ENCODE results near the gene PTPRA.

GRCh38 chr20:2889797-2890196 is 16.5 kb downstream of the PTPRA start:
- no peak for TF ChIP-seq CTCF (IDR thresholded peaks at IDR 0.05 in 2 of 3, conservative IDR thresholded peaks at IDR 0.05 in 1 of 3; ENCODE audit: control insufficient read depth in 2 of 3, extremely low read depth in 1 of 3, insufficient read depth in 1 of 3, low read depth in 3 of 3, low read length in 3 of 3)
- TF ChIP-seq GABPA (IDR thresholded peaks at IDR 0.05; ENCODE audit: low read depth), result no peak
- TF ChIP-seq REST (IDR thresholded peaks at IDR 0.05; ENCODE audit: low read depth, low read length), result no peak
- no peak for TF ChIP-seq FOS (IDR thresholded peaks at IDR 0.05; ENCODE audit: borderline replicate concordance, extremely low read depth, insufficient read length)
- TF ChIP-seq RAD21 (IDR thresholded peaks at IDR 0.05; ENCODE audit: insufficient read depth, low read depth, low read length), result no peak
- TF ChIP-seq ESRRA (IDR thresholded peaks at IDR 0.05; ENCODE audit: low read length), result no peak
- TF ChIP-seq HDGF (IDR thresholded peaks at IDR 0.05), result no peak
- TF ChIP-seq CEBPZ (IDR thresholded peaks at IDR 0.05; ENCODE audit: low read depth, low read length), result no peak
- no peak for TF ChIP-seq POLR2A (IDR thresholded peaks at IDR 0.05; ENCODE audit: low read depth, low read length)
- no peak for TF ChIP-seq SP1 (IDR thresholded peaks at IDR 0.05; ENCODE audit: low read depth, low read length)
- no peak for TF ChIP-seq KAT2A (conservative IDR thresholded peaks at IDR 0.05; ENCODE audit: control insufficient read depth, low read depth, low read length)
- TF ChIP-seq ZNF207 (IDR thresholded peaks at IDR 0.05; ENCODE audit: borderline replicate concordance), result no peak
- no peak for TF ChIP-seq EZH2 (IDR thresholded peaks at IDR 0.05; ENCODE audit: borderline replicate concordance, control insufficient read depth, low read depth, low read length)
- no peak for TF ChIP-seq FOXM1 (IDR thresholded peaks at IDR 0.05; ENCODE audit: low read depth, low read length)
